ENCODE results near the gene PTPRT. TPM values are rescaled to one million over a fixed set of nuclear protein-coding genes. Genes with fewer than 3 reads are reported as not detected.

Gene PTPRT
- total RNA-seq, 3 donors from 2014 or later = 0.32 to 6.3 (median 4.9) TPM

DNA sequence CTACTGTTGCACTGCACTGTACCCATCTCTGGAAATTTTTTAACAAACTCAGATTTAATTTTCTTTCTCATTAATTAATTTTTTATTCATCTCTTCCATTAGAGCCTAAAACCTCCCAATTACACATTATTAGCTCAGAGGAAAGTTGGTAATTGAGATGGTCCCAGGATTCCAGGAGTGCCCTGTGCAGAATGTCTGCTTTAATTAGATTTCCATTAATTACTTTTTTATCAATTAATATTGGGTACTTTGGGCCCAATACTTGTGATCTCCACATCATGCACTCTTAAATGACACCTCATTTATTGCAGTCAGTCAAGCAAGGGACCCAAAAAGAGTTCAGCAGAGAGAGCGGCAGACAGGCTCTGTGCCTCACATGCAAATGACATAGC, 232.0 kb downstream of the PTPRT start:
- intact Hi-C loops (cut with DNase I; ENCODE audit: low total_unique reads) = no loop called here
- DNase-seq (ENCODE audit: low spot score in 2 of 2) = no peak
- Histone ChIP-seq H3K4me3 (no peak overlapping the region), H3K27ac (no peak overlapping the region), H3K27me3 (no peaks in the 10 kb centered on the region), H3K36me3 (no peaks in the 10 kb centered on the region), H3K9me3 (no peaks in the 10 kb centered on the region), H3K4me1 (no peaks in the 10 kb centered on the region)
- no peak for TF ChIP-seq POLR2A (IDR thresholded peaks at IDR 0.05)
- TF ChIP-seq CTCF (IDR thresholded peaks at IDR 0.05) = no peak
- no peak for TF ChIP-seq POLR2AphosphoS5 (IDR thresholded peaks at IDR 0.05)

DNA sequence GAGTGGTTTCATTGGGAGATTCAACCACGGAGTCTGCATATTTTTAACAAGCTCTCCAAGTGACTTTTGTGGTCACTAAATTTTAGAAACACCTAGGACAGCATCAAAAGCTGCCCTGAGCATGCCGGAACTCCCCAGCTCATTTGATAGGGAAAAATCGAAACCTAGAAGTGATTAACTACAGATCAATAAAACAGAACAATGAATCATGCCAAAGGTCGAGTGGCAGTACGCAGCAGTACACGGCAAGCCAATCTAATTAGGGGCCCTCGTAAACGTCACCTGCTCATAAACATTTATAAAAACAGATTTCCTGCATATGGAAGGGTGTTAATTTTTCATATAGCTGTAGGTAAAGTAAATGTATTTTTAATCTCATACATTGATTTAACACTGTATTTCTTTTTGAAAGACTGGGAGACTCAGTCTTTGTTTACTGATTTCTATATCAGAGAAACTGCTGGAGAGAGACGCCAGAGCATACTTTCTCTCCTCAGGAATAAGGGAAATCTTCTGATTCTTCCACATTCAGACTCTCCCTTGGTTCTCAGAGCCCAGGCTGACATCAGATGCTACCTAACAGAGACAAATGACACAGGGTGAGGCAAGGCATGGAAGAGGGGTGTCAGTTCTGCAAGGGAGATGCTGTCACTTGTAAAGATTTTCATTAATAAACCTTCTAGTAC, 232.5 kb downstream of the PTPRT start:
- no peaks in the 10 kb centered on the region for H3K27me3 ChIP-seq
- no peaks in the 10 kb centered on the region for H3K9me3 ChIP-seq
- TF ChIP-seq CTCF (IDR thresholded peaks at IDR 0.05) = no peak
- no peak for TF ChIP-seq POLR2A (IDR thresholded peaks at IDR 0.05)
- no peak for TF ChIP-seq POLR2AphosphoS5 (IDR thresholded peaks at IDR 0.05)
- no peaks in the 10 kb centered on the region for H3K4me1 ChIP-seq
- H3K27ac ChIP-seq = no peak overlapping the region
- no peaks in the 10 kb centered on the region for H3K36me3 ChIP-seq
- H3K4me3 ChIP-seq = no peak overlapping the region
- intact Hi-C loops (cut with DNase I; ENCODE audit: low total_unique reads) = no loop called here
- no peak for DNase-seq (ENCODE audit: low spot score in 2 of 2)

DNA sequence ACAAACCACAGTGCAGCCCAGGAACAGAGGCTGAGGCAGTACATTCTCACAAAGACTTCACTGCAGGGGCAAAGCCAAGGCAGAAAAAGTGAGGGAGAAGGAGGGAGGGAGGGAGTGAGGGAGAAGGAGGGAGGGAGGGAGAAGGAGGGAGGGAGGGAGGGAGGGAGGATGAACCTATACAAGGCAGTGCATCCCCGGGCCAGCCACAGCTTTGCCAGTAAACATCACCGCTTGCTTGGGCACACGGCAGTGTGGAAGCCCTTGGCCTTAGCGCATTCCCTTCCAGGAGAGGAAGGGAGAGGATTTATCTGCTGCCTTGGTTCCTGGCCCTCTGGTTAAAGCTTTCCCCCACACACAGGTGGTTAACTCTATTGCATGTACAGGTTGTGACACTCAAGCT, 234.0 kb downstream of the PTPRT start:
- no peak for DNase-seq (ENCODE audit: low spot score in 2 of 2)
- intact Hi-C loops (cut with DNase I; ENCODE audit: low total_unique reads) = no loop called here
- TF ChIP-seq POLR2A (IDR thresholded peaks at IDR 0.05) (no peak), CTCF (IDR thresholded peaks at IDR 0.05) (no peak), POLR2AphosphoS5 (IDR thresholded peaks at IDR 0.05) (no peak)
- no peaks in the 10 kb centered on the region for H3K27me3 ChIP-seq
- no peaks in the 10 kb centered on the region for H3K36me3 ChIP-seq
- H3K27ac ChIP-seq = no peak overlapping the region
- H3K4me1 ChIP-seq = no peaks in the 10 kb centered on the region
- no peaks in the 10 kb centered on the region for H3K9me3 ChIP-seq
- H3K4me3 ChIP-seq = no peak overlapping the region

- no peak overlapping the region for H3K4me3 ChIP-seq
- no peaks in the 10 kb centered on the region for H3K27me3 ChIP-seq
- no peak for DNase-seq (ENCODE audit: low spot score in 2 of 2)
- H3K36me3 ChIP-seq = no peaks in the 10 kb centered on the region
- intact Hi-C loops (cut with DNase I; ENCODE audit: low total_unique reads) = no loop called here
- no peaks in the 10 kb centered on the region for H3K4me1 ChIP-seq
- no peak for TF ChIP-seq CTCF (IDR thresholded peaks at IDR 0.05)
- no peak for TF ChIP-seq POLR2A (IDR thresholded peaks at IDR 0.05)
- TF ChIP-seq POLR2AphosphoS5 (IDR thresholded peaks at IDR 0.05) = no peak
- H3K27ac ChIP-seq = no peak overlapping the region
- no peaks in the 10 kb centered on the region for H3K9me3 ChIP-seq
Observed at GRCh38 chr20:42954951-42955350, 234.8 kb downstream of the PTPRT start.

GRCh38 chr20:42949950-42950349, 239.8 kb downstream of the PTPRT start:
- DNase-seq (ENCODE audit: low spot score in 2 of 2) = no peak
- Histone ChIP-seq H3K27me3 (no peaks in the 10 kb centered on the region), H3K27ac (no peak overlapping the region), H3K4me3 (no peak overlapping the region), H3K4me1 (no peaks in the 10 kb centered on the region), H3K36me3 (no peaks in the 10 kb centered on the region), H3K9me3 (peaks cover 0 to 10% of the 10 kb centered on the region in 2 donors)
- intact Hi-C loops (cut with DNase I; ENCODE audit: low total_unique reads) = no loop called here
- no peak for TF ChIP-seq POLR2AphosphoS5 (IDR thresholded peaks at IDR 0.05)
- no peak for TF ChIP-seq CTCF (IDR thresholded peaks at IDR 0.05)
- no peak for TF ChIP-seq POLR2A (IDR thresholded peaks at IDR 0.05)

Data from breast epithelium (tissue), 4 donors.